Hematopoietic multipotent progenitor cell treated with erythropoietin and hydrocortisone succinate and interleukin-3 and kit ligand, for 8 days (in vitro differentiated cells): ENCODE measurements around the gene ONECUT3.

Source experiments
- DNase-seq: peaks from one replicate; pipeline ENCODE4 v3.0.0-alpha.2; 2015

Gene ONECUT3

GRCh38 chr19:1817553-1818179, 64.4 kb downstream of the ONECUT3 start:
- DNase-seq = no peak

- DNase-seq = no peak
Observed at GRCh38 chr19:1818549-1819195, 65.4 kb downstream of the ONECUT3 start.

GRCh38 chr19:1819341-1820255, 66.3 kb downstream of the ONECUT3 start:
- DNase-seq = no peak

- DNase-seq = no peak
Observed at GRCh38 chr19:1822210-1822609, 68.9 kb downstream of the ONECUT3 start.

- no peak for DNase-seq
Observed at GRCh38 chr19:1823020-1823419, 69.7 kb downstream of the ONECUT3 start.

GRCh38 chr19:1823539-1824251, 70.4 kb downstream of the ONECUT3 start:
- DNase-seq = peak; percentile 34

- no peak for DNase-seq
Observed at GRCh38 chr19:1824252-1824622, 70.9 kb downstream of the ONECUT3 start.

- DNase-seq = peak; percentile 81
Observed at GRCh38 chr19:1825909-1826556, 72.7 kb downstream of the ONECUT3 start.

- DNase-seq = no peak
Observed at GRCh38 chr19:1826557-1827521, 73.5 kb downstream of the ONECUT3 start.

GRCh38 chr19:1827566-1828278, 74.4 kb downstream of the ONECUT3 start:
- no peak for DNase-seq

GRCh38 chr19:1828279-1829238, 75.3 kb downstream of the ONECUT3 start:
- no peak for DNase-seq

GRCh38 chr19:1829958-1830357, 76.7 kb downstream of the ONECUT3 start:
- no peak for DNase-seq

- DNase-seq = no peak
Observed at GRCh38 chr19:1830568-1830967, 77.3 kb downstream of the ONECUT3 start.
